ENCODE data around the gene MBNL3.

MBNL3 gene
- 71.9 to 73.4 reads per million in 2 donors for total RNA-seq

GRCh38 chrX:132488819-132489577 is at the start of gene MBNL3:
Gene MBNL3, minus strand, starts transcription at chrX:132489038. Its CDS starts 49,427 bp downstream, at chrX:132439611.
- DNase-seq = peak; percentile 52

GRCh38 chrX:132533409-132533808 is 44.6 kb upstream of the MBNL3 start:
- DNase-seq = no peak

GRCh38 chrX:132532913-132533312 is 44.1 kb upstream of the MBNL3 start:
- DNase-seq = no peak

- no peak for DNase-seq
Observed at GRCh38 chrX:132532097-132532496, 43.3 kb upstream of the MBNL3 start.

- no peak for DNase-seq
Observed at GRCh38 chrX:132520792-132521191, 32.0 kb upstream of the MBNL3 start.

- no peak for DNase-seq
Observed at GRCh38 chrX:132520213-132520612, 31.4 kb upstream of the MBNL3 start.

- DNase-seq = no peak
Observed at GRCh38 chrX:132518401-132518800, 29.6 kb upstream of the MBNL3 start.

- no peak for DNase-seq
Observed at GRCh38 chrX:132508834-132509233, 20.0 kb upstream of the MBNL3 start.

GRCh38 chrX:132505116-132505515 is 16.3 kb upstream of the MBNL3 start:
- no peak for DNase-seq

- no peak for DNase-seq
Observed at GRCh38 chrX:132504417-132504816, 15.6 kb upstream of the MBNL3 start.

GRCh38 chrX:132501606-132502005 is 12.8 kb upstream of the MBNL3 start:
- DNase-seq = no peak

- no peak for DNase-seq
Observed at GRCh38 chrX:132497432-132497831, 8.6 kb upstream of the MBNL3 start.

- DNase-seq = no peak
Observed at GRCh38 chrX:132493095-132493494, 4.3 kb upstream of the MBNL3 start.

GRCh38 chrX:132491191-132491590 is 2.4 kb upstream of the MBNL3 start:
- DNase-seq = no peak

GRCh38 chrX:132489578-132490419 is 961 bp upstream of the MBNL3 start:
- DNase-seq = peak; percentile 34

GRCh38 chrX:132488180-132488705 is 595 bp downstream of the MBNL3 start:
- DNase-seq = peak; percentile 6

GRCh38 chrX:132486599-132487178 is 2.1 kb downstream of the MBNL3 start:
- DNase-seq = no peak

- DNase-seq = no peak
Observed at GRCh38 chrX:132483951-132484350, 4.9 kb downstream of the MBNL3 start.

- no peak for DNase-seq
Observed at GRCh38 chrX:132483488-132483887, 5.3 kb downstream of the MBNL3 start.

GRCh38 chrX:132482632-132483031 is 6.2 kb downstream of the MBNL3 start:
- no peak for DNase-seq

- DNase-seq = no peak
Observed at GRCh38 chrX:132481449-132481848, 7.4 kb downstream of the MBNL3 start.

- peak; percentile 16 for DNase-seq
Observed at GRCh38 chrX:132480581-132481203, 8.1 kb downstream of the MBNL3 start.

Measured in T-helper 9 cell (primary cell).